Renal cortical epithelial cell (primary cell): ENCODE measurements around the gene LINGO4. TPM values are rescaled to one million over a fixed set of nuclear protein-coding genes. Genes with fewer than 3 reads are reported as not detected.

Experiments used
- DNase-seq: peaks from one replicate; pipeline ENCODE4 v3.0.0-alpha.2; 2011; ENCODE audit warnings: low read depth
- total RNA-seq: library from RNA; depleted of rRNA; stranded (reverse); fragments of >200 nt; gene quantifications from 2 replicates; pipeline ENCODE4 v1.2.3, GENCODE V29; 2014

The LINGO4 gene
- under 0.01 TPM in 1 of 2 replicates, not detected in the other for total RNA-seq

- DNase-seq = no peak
Measured at GRCh38 chr1:151805066-151805820, at the start of gene LINGO4. TSS of gene LINGO4 (minus strand) at chr1:151805419. CDS start at chr1:151802704, 2,715 bp downstream.

- DNase-seq = no peak
Measured at GRCh38 chr1:151854658-151855057, 49.4 kb upstream of the LINGO4 start.

- no peak for DNase-seq
Measured at GRCh38 chr1:151853411-151853943, 48.3 kb upstream of the LINGO4 start, which contains the start of gene THEM5. TSS of gene THEM5 (minus strand) at chr1:151853712. CDS start at chr1:151853565, 147 bp downstream.

GRCh38 chr1:151852733-151853132, 47.5 kb upstream of the LINGO4 start:
- no peak for DNase-seq

- DNase-seq = no peak
Measured at GRCh38 chr1:151851886-151852285, 46.7 kb upstream of the LINGO4 start.

GRCh38 chr1:151849871-151850270, 44.7 kb upstream of the LINGO4 start:
- no peak for DNase-seq

- no peak for DNase-seq
Measured at GRCh38 chr1:151849126-151849525, 43.9 kb upstream of the LINGO4 start.

GRCh38 chr1:151847867-151848596, 42.8 kb upstream of the LINGO4 start:
- DNase-seq = no peak

GRCh38 chr1:151846686-151847237, 41.5 kb upstream of the LINGO4 start:
- no peak for DNase-seq

GRCh38 chr1:151846062-151846568, 40.9 kb upstream of the LINGO4 start:
- DNase-seq = no peak

- DNase-seq = no peak
Measured at GRCh38 chr1:151843398-151843797, 38.2 kb upstream of the LINGO4 start.

- peak; percentile 86 for DNase-seq
Measured at GRCh38 chr1:151841141-151841540, 35.9 kb upstream of the LINGO4 start.

GRCh38 chr1:151840421-151840820, 35.2 kb upstream of the LINGO4 start:
- no peak for DNase-seq

- DNase-seq = no peak
Measured at GRCh38 chr1:151839457-151840403, 34.5 kb upstream of the LINGO4 start, which contains the start of gene C2CD4D. TSS of gene C2CD4D (minus strand) at chr1:151839820. CDS start at chr1:151838989, 831 bp downstream.

- no peak for DNase-seq
Measured at GRCh38 chr1:151839082-151839412, 33.8 kb upstream of the LINGO4 start.

GRCh38 chr1:151838222-151839081, 33.2 kb upstream of the LINGO4 start:
- no peak for DNase-seq

- DNase-seq = no peak
Measured at GRCh38 chr1:151837884-151838221, 32.6 kb upstream of the LINGO4 start.

- DNase-seq = no peak
Measured at GRCh38 chr1:151837197-151837596, 32.0 kb upstream of the LINGO4 start.

- no peak for DNase-seq
Measured at GRCh38 chr1:151835596-151835995, 30.4 kb upstream of the LINGO4 start.

GRCh38 chr1:151834239-151834638, 29.0 kb upstream of the LINGO4 start:
- no peak for DNase-seq
